HCT116 (cell line): ENCODE results near the gene ADGRV1.

Experiments
- EGR1 ChIP-seq: IDR thresholded peaks from 2 replicates; pipeline ENCODE4 v1.6.1; 2012; ENCODE audit warnings: low read depth
- ELF1 ChIP-seq: IDR thresholded peaks from 2 replicates; pipeline ENCODE4 v1.6.1; 2012; ENCODE audit warnings: low read depth, borderline replicate concordance
- POLR2A ChIP-seq: IDR thresholded peaks from 2 replicates; pipeline ENCODE4 v1.7.0; 2011; ENCODE audit warnings: borderline replicate concordance; ENCODE audit not compliant: insufficient read depth, insufficient read length; ENCODE audit errors: extremely low read depth
- POLR2AphosphoS5 ChIP-seq: IDR thresholded peaks from 2 replicates; pipeline ENCODE4 v1.6.1; 2011; ENCODE audit warnings: mild to moderate bottlenecking, low read depth, low read length, moderate library complexity
- SRF ChIP-seq: IDR thresholded peaks from 2 replicates; pipeline ENCODE4 v1.6.1; 2012; ENCODE audit warnings: low read depth
- TCF7L2 ChIP-seq: IDR thresholded peaks from 2 replicates; pipeline ENCODE4 v1.7.0; 2011; ENCODE audit warnings: borderline replicate concordance, inconsistent platforms; ENCODE audit not compliant: insufficient read depth, insufficient read length; ENCODE audit errors: extremely low read depth
- TF ChIP-seq, protein P1 (sequence below), 3 experiments: fragments of 200-600 bp in 1 of 3; sonication (generic) in 1 of 3; IDR thresholded peaks in 2 of 3; conservative IDR thresholded peaks in 1 of 3; 2 replicates each; pipeline ENCODE4 v1.5.1; 2012 to 2017; ENCODE audit warnings: low read depth in 2 of 3, low read length in 2 of 3, antibody characterized with exemption in 1 of 3, borderline replicate concordance in 1 of 3, control low read depth in 1 of 3, mild to moderate bottlenecking in 1 of 3, mixed read lengths in 1 of 3, mixed run types in 1 of 3, moderate library complexity in 1 of 3; ENCODE audit not compliant: insufficient read depth in 1 of 3
- TF ChIP-seq, protein P2 (sequence below): IDR thresholded peaks from 2 replicates; pipeline ENCODE4 v1.6.1; 2012; ENCODE audit warnings: low read depth
- TF ChIP-seq, protein P3 (sequence below): IDR thresholded peaks from 2 replicates; pipeline ENCODE4 v1.6.1; 2012

DNA sequence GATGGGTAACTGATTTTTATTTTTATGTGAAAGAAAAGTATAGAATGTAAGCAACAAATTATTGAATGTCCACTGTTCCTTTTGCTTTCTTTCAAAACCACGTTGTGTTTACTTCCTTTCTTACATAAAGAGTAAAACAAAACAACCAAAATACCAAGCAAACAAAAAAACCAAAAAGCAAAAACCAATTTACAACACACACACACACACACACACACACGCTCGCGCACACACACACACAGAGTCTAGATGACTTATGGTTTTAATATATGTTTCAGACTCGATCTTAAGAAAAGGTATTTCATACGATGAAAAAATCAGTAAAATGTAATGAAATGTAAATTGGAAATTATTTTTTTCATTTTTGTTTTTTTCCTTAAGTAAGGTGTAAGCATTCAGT is 80.3 kb downstream of the ADGRV1 start:
- no peak for TF ChIP-seq ELF1
- TF ChIP-seq EGR1: no peak
- TF ChIP-seq, protein P1, sequence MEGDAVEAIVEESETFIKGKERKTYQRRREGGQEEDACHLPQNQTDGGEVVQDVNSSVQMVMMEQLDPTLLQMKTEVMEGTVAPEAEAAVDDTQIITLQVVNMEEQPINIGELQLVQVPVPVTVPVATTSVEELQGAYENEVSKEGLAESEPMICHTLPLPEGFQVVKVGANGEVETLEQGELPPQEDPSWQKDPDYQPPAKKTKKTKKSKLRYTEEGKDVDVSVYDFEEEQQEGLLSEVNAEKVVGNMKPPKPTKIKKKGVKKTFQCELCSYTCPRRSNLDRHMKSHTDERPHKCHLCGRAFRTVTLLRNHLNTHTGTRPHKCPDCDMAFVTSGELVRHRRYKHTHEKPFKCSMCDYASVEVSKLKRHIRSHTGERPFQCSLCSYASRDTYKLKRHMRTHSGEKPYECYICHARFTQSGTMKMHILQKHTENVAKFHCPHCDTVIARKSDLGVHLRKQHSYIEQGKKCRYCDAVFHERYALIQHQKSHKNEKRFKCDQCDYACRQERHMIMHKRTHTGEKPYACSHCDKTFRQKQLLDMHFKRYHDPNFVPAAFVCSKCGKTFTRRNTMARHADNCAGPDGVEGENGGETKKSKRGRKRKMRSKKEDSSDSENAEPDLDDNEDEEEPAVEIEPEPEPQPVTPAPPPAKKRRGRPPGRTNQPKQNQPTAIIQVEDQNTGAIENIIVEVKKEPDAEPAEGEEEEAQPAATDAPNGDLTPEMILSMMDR (IDR thresholded peaks at IDR 0.05 in 2 of 3, conservative IDR thresholded peaks at IDR 0.05 in 1 of 3; ENCODE audit: borderline replicate concordance in 1 of 3, insufficient read depth in 1 of 3, low read depth in 2 of 3, low read length in 2 of 3): no peak
- TF ChIP-seq SRF: no peak
- no peak for TF ChIP-seq TCF7L2
- TF ChIP-seq, protein P2, sequence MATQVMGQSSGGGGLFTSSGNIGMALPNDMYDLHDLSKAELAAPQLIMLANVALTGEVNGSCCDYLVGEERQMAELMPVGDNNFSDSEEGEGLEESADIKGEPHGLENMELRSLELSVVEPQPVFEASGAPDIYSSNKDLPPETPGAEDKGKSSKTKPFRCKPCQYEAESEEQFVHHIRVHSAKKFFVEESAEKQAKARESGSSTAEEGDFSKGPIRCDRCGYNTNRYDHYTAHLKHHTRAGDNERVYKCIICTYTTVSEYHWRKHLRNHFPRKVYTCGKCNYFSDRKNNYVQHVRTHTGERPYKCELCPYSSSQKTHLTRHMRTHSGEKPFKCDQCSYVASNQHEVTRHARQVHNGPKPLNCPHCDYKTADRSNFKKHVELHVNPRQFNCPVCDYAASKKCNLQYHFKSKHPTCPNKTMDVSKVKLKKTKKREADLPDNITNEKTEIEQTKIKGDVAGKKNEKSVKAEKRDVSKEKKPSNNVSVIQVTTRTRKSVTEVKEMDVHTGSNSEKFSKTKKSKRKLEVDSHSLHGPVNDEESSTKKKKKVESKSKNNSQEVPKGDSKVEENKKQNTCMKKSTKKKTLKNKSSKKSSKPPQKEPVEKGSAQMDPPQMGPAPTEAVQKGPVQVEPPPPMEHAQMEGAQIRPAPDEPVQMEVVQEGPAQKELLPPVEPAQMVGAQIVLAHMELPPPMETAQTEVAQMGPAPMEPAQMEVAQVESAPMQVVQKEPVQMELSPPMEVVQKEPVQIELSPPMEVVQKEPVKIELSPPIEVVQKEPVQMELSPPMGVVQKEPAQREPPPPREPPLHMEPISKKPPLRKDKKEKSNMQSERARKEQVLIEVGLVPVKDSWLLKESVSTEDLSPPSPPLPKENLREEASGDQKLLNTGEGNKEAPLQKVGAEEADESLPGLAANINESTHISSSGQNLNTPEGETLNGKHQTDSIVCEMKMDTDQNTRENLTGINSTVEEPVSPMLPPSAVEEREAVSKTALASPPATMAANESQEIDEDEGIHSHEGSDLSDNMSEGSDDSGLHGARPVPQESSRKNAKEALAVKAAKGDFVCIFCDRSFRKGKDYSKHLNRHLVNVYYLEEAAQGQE: no peak
- no peak for TF ChIP-seq POLR2A
- TF ChIP-seq, protein P3, sequence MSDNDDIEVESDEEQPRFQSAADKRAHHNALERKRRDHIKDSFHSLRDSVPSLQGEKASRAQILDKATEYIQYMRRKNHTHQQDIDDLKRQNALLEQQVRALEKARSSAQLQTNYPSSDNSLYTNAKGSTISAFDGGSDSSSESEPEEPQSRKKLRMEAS: no peak
- TF ChIP-seq POLR2AphosphoS5: no peak
